DMS 273 treated with DMSO at 0.1 percent for 48 hours (cell line): Measurements from ENCODE around the gene AHI1.

Source experiments
- DNase-seq: peaks from one replicate; lab custom pipeline; 2025; lab: John Stamatoyannopoulos, UW

The AHI1 gene

DNA sequence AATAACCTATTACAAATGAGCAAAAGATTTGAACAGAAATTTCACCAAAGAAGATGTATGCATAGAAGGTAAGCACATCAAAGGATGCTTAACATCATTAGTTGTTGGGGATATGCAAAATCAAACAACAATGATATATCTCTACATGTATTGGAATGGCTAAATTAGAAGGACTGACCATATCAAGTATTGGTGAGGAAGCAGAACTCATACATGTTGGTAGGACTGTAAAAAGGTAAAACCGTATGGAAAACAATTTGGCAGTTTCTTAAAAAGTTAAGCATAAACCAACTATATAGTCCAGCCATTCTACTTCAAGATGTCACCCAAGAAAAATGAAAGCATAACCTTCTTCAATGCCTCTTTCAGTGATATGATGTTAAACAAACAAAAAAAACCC is 202.5 kb downstream of the AHI1 start:
- DNase-seq: no peak

DNA sequence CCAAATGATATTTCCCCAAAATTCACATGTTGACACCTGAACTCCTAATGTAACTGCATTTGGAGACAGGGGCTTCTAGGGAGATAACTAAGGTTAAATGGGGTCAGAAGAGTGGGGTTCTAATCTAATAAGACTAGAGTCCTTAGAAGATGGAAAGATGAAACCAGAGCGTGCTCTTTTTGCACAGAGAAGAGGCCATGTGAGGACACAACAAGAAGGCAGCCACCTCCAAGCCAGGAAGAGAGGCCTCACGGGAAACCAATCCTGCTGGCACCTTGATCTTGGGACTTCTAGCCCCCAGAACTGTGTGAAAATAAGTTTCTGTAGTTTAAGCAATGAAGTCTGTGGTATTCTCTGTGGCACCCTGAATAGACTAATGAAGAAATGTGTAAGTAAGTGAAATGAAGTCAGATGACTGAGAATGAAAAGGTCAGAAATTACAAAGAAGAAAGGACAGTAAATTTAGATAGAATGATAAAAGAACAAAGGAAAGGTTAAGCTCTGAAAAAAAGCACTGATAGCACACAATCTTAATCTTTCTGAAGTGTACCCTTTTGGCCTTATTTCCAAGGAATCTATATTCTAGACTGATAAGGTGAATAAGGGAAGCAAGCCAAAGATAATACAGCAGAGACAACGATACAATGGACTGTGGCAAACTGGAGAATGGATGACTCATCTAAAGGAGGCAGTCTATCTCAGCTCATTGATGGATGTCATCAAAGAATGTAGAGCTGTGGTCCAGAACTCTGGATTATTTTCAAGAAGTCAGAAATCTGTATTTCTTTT is 206.1 kb downstream of the AHI1 start:
- DNase-seq: no peak

DNA sequence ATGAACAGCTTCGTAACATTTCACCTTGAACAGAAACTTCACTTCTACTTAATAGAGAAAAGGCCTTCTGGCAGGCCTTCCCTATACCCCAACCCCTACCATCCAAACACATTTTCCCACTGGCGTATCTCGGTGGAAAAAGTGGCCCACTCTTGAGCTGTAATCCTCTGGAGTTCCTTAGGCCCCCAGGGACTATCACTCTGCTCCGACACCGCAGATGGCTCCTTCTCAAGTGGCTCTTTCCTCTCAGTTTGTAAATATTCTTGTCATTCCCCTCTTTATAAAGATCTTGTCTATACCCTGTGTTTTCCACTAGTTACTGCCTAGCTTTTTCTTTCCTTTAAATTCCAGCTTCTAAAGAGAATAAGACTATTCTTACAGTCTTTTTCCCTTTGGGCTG is 207.7 kb downstream of the AHI1 start:
- no peak for DNase-seq

DNA sequence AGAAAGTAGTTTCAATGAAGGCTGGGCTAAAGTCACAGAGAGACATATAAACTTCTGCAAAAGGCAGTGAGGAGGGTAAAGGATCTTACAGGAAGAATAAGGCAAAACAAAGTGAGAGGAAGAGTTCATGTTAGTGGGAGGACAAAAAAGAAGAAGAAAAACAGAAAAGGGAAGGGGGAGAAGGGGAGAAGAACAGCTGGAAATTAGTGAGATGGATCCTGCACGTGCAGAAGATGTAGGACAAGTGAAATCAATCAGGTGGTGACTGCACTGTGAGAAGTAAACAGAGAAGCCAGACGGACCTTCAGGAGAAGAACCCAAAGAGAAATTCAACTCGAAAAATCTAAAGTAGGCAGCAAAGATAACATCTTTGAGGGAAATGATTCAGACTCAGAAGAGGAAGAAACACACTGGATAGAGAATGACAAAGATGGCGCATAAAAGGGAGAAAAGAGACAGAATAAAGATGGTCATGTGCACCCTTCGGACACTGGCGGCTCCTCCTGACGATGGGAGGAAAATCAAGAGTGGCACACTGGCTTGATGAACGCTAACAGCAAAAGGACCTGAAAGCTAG is 210.5 kb downstream of the AHI1 start:
- DNase-seq: no peak

DNA sequence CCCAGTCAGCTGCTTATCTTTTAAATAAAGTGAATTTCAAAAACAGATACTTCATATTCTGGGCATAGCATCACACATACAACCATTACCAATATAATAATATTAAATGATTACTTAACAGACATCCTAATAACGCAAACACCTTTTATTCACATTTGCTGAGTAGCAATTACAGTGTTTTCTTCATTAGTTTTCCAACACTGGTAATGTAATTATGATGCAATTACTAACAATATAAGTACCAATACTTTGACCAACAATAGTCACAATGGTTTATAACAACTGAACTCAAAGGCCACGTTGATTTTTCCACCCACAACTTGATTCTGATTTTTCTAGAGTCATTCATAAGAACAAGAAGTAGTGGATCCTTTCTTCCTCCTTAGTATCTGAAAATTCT is 212.4 kb downstream of the AHI1 start:
- no peak for DNase-seq

DNA sequence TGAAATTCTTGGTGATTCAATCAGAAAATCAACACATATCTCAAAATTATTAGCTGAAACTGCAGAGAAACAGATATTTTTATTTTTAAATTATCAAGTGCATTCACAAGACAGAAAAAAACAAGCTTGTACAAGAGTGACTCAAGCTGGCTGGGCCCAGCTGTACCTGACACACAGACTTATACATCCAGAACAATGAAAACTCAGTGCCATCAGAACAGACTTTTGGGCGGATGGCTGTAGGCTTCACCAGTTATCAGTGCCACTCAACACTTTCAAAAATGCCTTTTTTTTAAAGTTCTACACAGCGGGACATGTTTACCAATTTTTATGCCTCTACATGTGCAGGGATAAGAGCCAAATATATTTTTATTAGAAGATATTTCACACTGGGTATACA is 213.6 kb downstream of the AHI1 start:
- DNase-seq: no peak

DNA sequence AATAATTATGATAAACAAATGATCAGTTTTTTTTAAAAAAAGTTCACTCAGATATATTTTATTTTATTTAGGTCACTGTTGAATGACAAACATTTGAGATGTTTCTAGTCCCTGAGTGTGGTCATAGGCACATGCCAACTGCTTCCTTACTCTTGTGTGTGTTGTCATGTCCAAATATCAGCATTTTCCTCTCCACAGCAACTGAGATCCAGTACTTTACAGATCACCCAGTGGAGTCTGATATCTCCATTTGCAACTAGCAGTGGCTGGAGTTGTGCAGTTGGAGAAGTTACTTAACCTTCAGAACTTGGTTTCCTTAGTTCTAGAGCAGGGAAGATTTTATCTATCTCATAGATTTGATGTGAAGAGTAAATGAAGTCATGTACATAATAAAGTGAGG is 215.1 kb downstream of the AHI1 start:
- no peak for DNase-seq

DNA sequence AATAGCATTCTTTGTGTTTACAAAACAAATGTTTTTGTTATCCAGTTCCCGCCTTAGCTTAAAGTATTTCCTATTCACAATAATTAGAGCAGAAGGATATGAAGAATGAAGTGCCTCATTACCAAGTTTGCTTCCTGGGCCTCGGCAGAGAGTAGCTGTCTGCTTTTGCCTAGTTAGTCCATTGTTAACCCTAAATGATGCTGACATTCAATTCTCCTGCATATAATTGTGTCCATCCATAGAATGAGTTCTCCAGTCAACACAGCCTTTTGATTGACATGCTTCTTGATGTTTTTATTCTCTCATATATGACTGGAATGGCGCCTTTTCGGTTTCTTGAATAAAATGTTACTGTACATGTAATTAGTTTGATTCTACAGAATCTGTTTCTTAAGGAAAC is 215.6 kb downstream of the AHI1 start:
- no peak for DNase-seq

DNA sequence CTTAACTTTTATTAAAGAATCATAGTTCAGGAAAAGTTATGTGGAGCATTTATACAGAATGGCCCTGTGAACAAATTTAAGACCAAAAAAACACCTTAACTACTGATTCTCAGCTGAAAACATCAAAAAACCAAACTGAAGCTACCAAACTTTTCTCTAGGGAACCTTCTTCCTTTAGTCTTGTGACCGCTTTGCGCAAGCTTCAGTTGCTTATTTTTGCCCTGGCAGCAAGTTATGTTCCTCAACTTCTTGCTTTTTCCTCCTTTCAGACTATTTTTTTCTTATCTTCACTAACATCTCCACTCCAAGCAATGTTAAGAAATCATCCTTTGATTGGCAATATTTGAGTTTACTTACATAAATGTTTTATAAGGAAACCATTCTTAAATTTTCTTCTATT is 216.3 kb downstream of the AHI1 start:
- no peak for DNase-seq

DNA sequence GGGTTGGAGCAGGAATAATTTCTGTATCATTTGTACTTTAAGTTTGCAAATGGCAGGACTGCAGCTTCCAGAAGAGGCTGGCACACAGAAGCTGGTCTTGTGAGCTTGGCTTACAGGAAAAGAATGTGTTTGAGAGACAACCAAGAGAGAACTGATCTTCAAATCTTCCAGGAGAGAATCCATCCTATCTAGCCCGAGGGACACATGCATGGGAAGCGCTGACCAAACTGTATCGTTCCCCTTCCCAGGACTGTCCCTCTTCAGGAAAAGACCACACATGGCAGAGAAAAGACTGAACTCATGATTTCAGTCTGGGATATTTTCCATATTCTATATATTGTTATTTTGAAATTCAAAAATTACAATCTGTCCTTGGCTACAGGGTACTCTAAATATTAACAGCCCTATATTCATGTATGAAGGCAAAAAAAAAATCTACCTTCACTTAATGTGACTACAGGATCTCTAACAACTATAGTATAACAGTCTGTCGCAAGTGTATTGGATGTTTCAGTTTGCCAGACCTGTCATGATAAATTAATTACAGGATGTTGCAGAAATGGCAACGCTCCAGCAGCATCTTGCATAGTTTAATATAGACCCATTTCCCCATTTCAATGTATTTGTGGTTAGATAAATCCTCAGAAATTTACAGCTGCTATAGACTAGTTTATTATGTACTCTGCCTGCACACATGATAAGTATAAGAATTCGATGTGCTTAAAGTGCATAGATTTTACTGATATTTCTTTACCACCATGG is 217.0 kb downstream of the AHI1 start:
- DNase-seq: no peak

DNA sequence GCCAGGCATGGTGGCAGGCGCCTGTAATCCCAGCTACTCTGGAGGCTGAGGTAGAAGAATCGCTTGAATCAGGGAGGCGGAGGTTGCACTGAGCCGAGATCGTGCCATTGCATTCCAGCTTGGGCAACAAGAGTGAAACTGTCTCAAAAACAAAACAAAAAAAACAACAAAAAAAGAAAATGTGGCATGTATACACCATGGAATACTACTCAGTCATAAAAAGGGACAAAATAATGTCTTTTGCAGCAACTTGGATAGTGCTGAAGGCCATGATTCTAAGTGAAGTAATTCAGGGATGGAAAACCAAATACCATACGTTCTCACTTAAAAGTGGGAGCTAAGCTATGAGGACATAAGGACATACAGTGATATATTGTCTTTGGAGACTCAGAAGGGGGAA is 220.1 kb downstream of the AHI1 start:
- no peak for DNase-seq

DNA sequence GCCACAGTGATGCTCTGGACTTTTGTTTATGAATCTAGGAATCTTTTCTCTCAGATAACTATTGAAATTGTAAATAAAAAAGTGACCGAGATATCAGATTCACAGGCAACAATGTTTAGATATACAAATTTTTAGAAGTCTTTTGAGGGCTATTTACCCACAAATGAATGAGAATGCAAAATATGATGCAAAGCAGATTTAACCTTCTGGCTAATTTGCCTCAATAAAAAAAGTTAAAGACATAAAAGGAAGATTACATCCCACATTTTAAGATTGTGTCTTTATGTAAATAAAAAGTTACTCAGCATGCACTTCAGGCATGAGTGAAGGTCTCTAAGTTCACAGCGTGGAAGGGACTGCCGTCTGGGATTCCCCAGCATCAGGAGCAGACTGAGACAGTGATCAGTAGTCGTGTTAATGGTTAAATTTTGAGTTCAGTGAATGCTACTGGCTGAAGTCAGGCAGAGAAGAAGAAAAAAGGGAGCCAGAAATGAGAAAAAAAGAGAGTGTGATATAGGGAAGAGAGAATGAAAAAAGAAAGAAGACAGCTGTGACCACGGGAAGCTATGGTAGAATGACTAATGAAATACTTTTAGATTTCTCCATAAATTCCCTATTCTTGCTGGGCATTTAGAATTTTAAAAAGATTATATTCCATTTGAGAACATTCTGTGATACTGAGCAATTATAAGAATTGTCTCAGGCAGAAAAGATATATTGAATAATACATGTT is 222.8 kb downstream of the AHI1 start:
- DNase-seq: no peak

DNA sequence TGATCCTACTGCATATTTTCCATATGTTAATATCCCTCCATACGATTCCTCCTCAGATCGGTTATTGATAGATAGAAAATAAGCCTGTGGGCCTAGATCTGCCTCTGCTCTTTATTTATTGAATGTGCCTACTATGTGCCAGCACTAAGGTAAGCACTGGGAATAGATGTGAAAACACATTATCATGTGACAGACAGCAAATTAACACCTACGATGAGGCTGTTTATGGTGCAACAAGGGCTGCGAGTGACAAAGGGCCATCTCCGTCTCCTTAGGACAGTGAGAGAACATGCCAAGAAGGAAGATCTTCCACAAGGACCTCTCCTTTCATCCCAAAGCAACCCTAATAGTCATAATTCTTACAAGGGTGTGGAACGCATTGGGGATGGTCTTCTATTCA is 225.9 kb downstream of the AHI1 start:
- no peak for DNase-seq

DNA sequence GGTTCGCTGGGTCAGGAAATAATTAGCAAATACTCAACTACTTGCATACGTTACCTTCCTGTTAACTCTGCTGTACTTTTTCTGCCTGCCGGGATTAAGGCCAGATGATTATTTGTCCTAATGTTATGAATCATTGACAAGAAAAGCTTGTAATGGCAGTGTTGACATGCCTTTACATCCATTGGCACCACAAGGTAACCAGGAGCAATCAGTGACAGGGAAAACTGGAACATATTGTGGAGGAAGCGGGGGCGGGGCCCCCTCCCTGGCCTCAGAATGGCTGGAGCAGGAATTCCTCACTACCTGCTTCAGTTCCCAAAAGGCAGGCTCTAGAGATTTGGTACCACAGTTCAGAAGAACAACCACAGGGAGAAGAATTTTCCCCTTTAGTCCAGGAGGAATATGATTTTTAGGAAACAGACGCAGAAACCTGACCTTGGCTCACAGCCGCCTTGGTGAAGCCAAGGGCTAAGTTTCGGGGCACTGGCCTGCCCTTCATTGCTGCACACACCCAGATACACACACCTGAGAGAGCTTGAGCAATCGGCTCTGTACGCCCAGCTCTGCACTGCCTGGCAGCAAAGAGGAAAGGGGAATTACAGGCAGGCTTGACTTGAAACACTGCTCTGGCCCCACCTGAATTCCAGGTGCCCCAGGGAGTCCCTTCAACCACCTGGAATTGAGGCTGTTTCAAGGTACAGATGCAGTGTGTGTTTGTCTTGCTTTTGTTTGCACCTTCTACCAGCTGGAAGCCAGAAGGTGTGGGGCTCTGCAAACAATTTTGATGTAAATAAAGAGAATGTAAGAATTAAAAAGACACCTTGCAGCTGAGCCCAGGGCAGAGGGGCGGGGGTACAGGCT is 226.6 kb downstream of the AHI1 start:
- no peak for DNase-seq

DNA sequence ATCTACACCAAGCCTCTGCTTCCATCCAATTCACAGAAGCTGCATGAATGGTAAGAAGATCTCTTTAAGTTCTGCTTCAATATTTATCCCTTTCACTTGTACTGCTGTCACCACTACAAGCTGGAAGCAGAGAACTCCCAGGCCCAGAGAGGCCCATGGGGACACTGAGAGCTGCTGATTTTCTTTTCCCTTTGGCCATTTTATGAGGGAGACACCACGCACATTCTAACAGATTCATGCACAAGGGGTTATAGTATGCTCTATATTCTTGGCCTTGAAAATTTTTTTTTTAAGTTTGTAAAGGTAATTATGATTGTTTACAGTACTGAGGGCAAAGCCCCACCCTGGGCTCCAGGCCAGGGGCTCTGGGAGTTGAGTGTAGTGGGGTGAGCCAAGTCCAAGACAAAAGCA is 228.1 kb downstream of the AHI1 start:
- DNase-seq: no peak

DNA sequence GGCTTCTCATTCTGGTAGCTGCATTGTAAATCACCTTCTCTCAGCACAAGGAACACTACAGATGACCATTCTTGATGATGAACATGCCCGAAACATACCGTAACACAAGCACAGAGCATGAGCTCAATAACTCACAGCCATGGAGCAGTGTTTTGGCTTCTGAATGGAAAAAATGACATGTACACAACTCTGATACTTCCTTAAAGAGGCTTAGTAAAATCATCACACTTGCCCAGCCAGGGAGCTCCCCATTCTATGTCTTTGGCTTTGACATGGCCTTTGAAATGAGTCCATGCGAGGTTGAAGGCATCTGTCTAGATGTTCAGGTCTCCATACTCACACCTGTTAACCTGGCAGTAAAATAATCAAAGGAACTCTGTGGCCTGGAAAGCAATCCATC is 228.8 kb downstream of the AHI1 start:
- no peak for DNase-seq

DNA sequence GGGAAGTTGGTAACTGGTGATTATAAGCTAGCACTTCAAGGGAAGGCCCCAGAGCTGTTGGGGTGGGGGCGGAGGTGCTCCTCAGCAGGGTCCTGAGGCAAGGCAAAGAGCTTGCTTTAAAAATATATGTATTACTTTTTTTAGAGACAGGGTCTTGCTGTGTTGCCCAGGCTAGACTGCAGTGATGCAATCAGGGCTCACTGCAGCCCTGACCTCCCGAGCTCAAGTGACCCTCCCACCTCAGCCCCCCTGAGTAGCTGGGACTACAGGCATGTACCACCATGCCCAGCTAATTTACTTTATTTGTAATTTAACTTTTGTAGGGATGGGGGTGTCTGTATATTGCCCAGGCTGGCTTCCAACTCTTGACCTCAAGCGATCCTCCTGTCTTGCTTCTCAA is 229.3 kb downstream of the AHI1 start:
- DNase-seq: no peak

DNA sequence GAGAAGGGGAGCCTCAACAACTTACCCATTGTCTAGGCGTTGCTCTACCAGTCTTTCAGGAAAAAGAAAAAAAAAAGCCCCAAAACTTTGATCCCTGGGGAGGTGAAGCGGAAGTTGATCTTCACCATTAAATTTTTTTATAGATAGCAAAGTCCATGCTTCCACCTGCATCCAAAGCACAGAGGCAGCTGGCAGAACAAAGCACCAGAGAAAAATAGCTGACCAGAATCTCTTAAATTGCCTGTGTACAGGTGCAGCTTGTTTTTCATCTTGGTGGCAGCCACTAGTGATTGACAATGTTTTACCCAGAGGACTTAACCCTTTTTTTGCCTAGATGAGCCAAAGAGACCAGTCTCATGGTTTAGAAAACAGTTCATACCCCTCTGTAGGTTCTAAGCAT is 230.5 kb downstream of the AHI1 start:
- DNase-seq: no peak

DNA sequence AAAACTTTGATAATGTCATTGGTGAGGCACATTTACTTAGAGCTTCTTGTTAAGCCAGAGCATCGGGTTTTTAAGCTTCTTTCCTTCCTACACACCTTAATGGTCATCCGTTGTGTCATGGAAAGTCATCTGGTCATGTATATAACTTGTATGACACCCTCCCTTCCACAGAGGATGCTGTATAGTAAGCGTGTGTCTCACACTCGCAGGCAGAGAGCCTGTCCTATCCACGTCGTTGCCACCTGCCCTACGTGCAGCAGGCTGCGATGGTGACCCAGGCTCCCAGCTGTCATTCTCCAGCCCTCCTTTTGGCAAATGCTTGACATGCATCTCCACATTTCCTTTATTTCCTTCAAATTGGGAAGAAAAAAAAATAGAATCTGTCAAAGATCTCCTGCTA is 230.9 kb downstream of the AHI1 start:
- DNase-seq: no peak

DNA sequence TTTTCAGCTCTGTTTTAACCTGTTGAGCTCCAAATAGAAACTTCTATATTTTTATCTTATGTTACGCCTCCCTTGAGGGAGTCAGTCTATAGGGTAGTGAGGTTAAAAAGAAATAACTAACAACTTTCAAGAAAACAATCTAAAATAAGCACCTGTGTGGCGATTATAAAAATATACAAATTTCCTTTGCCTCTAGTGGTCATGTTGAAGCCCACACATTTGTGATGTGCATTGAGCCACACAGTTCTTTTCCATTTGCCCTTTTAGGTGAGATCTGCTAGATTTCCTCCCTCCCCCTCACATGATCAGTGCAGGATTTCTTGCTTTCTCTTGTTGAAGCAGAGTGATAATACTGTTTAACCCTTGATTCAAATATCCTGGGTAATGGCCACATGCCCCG is 232.3 kb downstream of the AHI1 start:
- DNase-seq: no peak

DNA sequence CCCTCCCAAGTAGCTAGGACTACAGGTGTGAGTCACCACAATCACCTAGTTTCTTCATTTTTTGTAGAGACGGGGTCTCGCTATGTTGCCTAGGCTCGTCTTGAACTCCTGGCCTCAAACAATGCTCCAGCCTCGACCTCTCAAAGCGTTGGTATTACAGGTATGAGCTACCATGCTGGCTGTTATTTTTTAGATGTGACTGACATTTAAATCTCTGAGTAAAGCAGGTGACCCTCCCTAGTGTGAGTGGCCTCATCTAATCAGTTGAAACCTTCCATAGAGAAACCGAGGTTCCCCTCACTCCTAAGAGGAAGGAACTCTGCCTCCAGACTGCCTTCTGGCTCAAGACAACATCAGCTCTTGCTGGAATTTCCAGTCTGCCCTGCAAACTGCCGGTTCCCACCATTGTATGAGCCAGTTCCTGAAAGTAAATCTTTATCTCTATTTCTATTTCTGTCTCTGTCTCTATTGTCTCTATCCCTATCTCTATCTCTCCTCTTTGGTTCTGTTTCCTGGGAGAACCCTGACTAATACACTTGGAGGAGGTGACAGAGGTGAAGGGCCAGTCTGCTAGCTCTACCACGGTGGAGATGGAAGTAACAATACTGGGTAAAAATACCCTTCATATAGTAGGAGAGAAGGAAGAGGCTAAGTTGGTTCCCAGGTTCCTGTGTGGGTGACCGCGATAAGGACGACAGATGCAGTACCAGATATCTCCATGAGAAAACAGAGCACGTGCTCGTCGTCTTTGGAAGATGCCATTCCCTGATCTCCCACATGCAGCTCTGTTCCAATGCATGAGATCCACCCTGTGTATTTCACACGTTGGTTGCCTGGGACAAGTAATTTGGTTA is 235.4 kb downstream of the AHI1 start:
- no peak for DNase-seq
